Jurkat, Clone E6-1 (cell line): ENCODE results near the gene KNOP1.

Source experiments
- DNase-seq: peaks from one replicate; pipeline ENCODE4 v3.0.0-alpha.2; 2011; ENCODE audit warnings: low read depth, low spot score
- H3K4me3 ChIP-seq: 2 replicates; pipeline ENCODE4 v1.5.1; 2011; ENCODE audit warnings: mild to moderate bottlenecking, low read length, control low read depth, moderate library complexity

Gene KNOP1

GRCh38 chr16:19710191-19710908 is 7.7 kb downstream of the KNOP1 start:
- no peak overlapping the region for H3K4me3 ChIP-seq
- no peak for DNase-seq

DNA sequence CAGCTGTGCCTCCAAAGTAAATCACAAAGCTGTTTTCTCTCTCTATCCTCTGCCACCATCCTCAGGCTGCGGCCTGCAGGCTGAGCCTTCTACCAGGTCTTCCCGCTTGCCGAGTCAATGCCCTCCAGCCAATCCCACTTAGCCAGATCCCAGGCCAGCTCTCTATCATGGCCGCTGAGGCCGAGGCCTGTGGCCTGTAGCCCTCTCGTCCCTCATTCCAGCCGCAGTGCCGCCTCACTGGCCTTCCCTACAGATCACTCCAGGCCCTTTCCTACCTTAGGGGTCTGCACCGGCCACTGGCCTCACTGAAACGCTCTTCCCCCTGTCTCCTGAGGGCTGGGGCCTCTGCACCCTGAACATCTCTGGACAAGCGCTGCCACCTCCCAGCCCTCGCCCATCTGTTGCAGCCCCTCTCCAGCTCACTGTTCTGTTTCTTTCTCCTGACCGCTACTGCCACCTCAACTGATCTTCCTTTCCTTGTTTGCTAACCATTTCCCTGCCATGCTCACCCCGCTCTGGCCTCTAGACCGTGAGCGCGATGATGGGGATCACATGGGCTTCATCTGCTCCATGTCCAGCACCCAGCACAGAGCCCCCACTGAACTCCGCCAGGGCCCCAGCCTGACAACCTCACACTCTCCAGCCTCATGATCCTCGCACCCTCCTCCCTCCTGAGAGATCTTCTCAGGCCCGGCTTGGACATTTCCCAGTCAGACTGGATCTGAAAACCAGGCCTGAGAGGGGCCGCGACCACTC is 8.5 kb downstream of the KNOP1 start:
- DNase-seq = no peak

DNA sequence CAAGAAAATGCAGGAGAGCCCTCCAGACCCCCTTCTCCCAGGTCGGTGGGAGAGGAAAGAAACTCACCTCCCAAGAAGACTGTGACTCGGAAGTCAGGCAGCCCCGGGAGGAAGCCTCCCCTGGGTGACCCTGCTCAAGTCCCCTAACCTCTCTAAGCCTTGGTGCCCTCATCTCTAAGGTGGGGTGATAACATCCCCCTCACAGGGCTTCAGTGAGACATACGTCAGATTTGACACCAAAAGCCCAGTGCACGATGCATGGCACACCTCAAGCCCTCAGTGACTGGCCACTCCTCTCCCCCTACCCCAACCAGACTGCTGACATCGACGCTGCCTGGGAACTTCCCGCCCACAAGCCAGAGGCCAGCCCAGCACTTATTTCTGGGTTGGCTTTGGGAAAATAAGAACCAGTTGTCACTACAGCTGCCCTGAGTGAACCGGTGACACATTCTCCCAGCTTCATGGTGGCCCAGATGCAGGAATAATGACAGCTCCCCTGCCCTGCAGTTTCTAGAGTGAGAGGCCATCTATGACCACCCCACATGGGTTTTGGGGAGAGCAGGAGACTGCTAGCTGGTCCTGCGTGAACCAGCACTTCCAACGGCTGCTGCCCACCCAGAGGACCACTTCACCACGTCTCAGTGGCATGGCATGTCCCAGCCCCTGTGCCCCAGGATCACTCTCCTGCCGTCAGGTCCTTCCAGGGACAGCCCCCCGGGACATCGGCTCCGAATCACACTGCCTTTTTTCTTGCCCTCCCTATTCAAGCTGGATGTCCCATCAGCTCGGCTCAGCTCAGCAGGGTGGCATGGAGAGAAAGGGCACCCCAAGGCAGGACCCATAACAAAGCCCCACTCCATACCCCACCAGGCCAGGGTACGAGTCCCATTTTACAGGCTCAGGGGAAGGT is 9.5 kb downstream of the KNOP1 start:
- H3K4me3 ChIP-seq = no peak overlapping the region
- no peak for DNase-seq

More for the DNA sequence above, 8.5 kb downstream of the KNOP1 start:
- no peak overlapping the region for H3K4me3 ChIP-seq

GRCh38 chr16:19707569-19708295 is 10.3 kb downstream of the KNOP1 start:
- H3K4me3 ChIP-seq = no peak overlapping the region
- no peak for DNase-seq

GRCh38 chr16:19706846-19707245 is 11.2 kb downstream of the KNOP1 start:
- no peak overlapping the region for H3K4me3 ChIP-seq
- no peak for DNase-seq

GRCh38 chr16:19705843-19706242 is 12.2 kb downstream of the KNOP1 start:
- no peak for DNase-seq
- H3K4me3 ChIP-seq = no peak overlapping the region

DNA sequence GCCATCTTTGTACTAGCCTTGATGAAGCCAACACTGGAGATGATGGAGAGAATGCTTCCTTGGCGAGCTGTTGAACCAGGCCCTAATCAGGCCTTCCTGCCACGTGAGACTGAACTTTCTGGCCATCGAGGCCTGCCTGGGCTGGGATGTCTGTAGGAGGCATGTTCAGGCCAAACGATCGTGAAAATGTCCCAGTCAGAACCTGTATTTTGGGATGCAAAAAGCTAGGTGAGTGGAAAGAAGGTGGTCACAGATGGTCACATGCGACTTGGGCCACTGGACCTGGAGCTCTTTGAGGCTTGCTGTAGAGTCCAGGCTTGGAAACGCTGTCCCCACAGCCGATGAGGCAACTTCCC is 12.9 kb downstream of the KNOP1 start:
- no peak for DNase-seq
- H3K4me3 ChIP-seq = no peak overlapping the region

DNA sequence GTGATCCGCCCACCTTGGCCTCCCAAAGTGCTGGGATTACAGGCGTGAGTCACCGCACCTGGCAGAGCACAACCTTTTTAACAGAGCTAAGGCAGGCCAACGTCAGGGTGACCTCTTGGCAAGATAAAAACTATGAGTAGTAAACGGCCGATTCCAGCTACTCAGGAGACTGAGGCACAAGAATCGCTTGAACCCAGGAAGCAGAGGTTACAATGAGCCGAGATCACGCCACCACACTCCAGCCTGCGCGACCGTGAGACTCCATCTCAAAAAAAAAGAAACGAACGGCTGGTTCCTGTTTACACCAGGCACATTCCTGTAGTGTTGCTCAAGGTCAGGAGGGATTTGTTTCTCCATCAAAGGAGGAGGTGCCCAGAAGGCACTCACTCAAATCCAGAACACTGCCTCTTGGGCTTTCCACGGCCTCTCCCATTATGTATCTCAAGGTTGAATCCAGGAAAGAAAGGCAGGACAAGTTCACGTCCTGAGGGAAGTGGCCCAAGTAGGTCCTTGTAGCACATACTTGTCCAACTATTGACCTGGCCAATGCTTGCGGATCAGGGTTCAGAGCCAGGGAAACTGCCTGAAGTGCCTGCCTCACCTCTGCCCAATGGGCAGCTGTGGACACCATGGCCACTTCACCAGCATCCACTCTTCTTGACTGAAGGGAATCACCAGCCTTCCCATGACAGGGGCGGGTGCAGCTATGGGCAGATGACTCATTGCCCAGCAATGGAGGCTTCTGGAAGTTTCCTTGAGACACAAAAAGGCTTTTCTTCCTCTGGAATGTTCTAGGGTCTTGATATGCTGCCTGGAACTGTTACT is 13.5 kb downstream of the KNOP1 start:
- H3K4me3 ChIP-seq = no peak overlapping the region
- DNase-seq = no peak

GRCh38 chr16:19703172-19703889 is 14.7 kb downstream of the KNOP1 start:
- DNase-seq = no peak
- no peak overlapping the region for H3K4me3 ChIP-seq

DNA sequence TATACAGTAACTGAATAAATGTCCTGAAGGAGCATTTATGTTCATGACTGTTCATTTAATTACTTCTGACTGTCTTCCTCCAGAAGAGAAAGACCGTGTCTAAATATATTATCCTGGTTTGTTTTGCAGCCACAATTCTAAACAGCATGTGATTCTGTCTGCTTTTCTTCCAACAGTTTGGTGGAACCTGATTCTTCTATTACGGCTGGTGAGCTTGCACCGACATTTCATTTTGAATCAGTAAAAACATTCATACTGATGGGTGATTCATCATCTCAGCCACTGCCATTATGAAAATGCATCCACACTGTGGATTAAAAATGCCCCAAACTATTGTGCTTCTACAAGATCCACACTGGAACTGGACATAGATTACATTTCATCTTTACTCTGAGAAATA is 16.9 kb downstream of the KNOP1 start:
- H3K4me3 ChIP-seq = no peak overlapping the region
- no peak for DNase-seq

GRCh38 chr16:19700319-19700781 is 17.7 kb downstream of the KNOP1 start:
- no peak overlapping the region for H3K4me3 ChIP-seq
- no peak for DNase-seq

GRCh38 chr16:19699472-19699871 is 18.6 kb downstream of the KNOP1 start:
- H3K4me3 ChIP-seq = no peak overlapping the region
- DNase-seq = no peak

- DNase-seq = no peak
- H3K4me3 ChIP-seq = no peak overlapping the region
These were observed 19.3 kb downstream of the KNOP1 start for GRCh38 chr16:19698480-19699465.

DNA sequence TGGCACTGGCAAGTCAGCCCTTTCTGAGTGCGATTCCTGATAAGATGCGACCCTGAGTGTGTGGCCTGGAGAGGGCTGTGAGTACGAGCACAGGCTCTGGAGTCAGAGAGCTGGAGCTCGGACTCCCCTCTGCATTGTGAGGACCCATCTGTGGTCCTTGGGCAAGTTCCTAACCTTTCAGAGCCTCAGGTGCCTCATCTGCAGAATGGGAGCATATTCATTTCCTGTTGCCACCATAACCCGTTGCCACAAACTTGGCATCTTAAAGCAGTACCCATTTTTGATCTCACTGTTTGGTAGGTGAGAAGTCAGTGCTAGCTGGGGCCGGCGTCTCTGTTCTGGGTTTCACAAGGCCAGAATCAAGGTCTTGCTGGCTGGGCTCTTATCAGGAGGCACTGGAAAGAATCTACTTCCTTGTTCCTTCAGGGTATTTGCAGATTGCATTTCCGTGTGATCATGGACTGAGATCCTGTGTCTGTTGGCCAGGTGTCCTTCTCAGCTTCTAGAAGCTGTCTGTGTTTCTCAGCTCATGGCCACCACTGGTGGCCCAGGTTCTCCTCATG is 20.2 kb downstream of the KNOP1 start:
- no peak overlapping the region for H3K4me3 ChIP-seq

GRCh38 chr16:19696961-19697360 is 21.1 kb downstream of the KNOP1 start:
- H3K4me3 ChIP-seq = no peak overlapping the region
- no peak for DNase-seq

More for the DNA sequence above, 20.2 kb downstream of the KNOP1 start:
- no peak for DNase-seq

GRCh38 chr16:19696328-19696727 is 21.7 kb downstream of the KNOP1 start:
- peak; percentile 74 for DNase-seq

More at GRCh38 chr16:19696328-19696727, 21.7 kb downstream of the KNOP1 start:
- H3K4me3 ChIP-seq = no peak overlapping the region
